Measurements from ENCODE around the gene M1AP. TPM values are rescaled to one million over a fixed set of nuclear protein-coding genes. Genes with fewer than 3 reads are reported as not detected.

Gene M1AP
- total RNA-seq, 1 donor from 2014 or later: 1.4 TPM

GRCh38 chr2:74569686-74570085 lies 78.4 kb downstream of the M1AP start:
- TF ChIP-seq CTCF (IDR thresholded peaks at IDR 0.05): no peak
- ATAC-seq: no peak

GRCh38 chr2:74567881-74568280 lies 80.2 kb downstream of the M1AP start:
- ATAC-seq (peak; percentile 83), DNase-seq (no peak)
- intact Hi-C loops (cut with DNase I): no loop called here
- H3K4me1 ChIP-seq: peaks cover 4% of the 10 kb centered on the region
- H3K9me3 ChIP-seq: no peaks in the 10 kb centered on the region
- no peak for TF ChIP-seq CTCF (IDR thresholded peaks at IDR 0.05)
- no peak overlapping the region for H3K4me3 ChIP-seq
- no peaks in the 10 kb centered on the region for H3K36me3 ChIP-seq
- H3K27me3 ChIP-seq: no peaks in the 10 kb centered on the region
- no peak overlapping the region for H3K27ac ChIP-seq

More at GRCh38 chr2:74569686-74570085, 78.4 kb downstream of the M1AP start:
- H3K4me1 ChIP-seq: peaks cover 16% of the 10 kb centered on the region
- DNase-seq: no peak
- no peaks in the 10 kb centered on the region for H3K36me3 ChIP-seq
- H3K27ac ChIP-seq: no peak overlapping the region
- no peak overlapping the region for H3K4me3 ChIP-seq
- intact Hi-C loops (cut with DNase I): no loop called here
- H3K9me3 ChIP-seq: no peaks in the 10 kb centered on the region
- no peaks in the 10 kb centered on the region for H3K27me3 ChIP-seq

GRCh38 chr2:74566754-74567085 lies 81.4 kb downstream of the M1AP start:
- Histone ChIP-seq H3K4me3 (no peak overlapping the region), H3K9me3 (no peaks in the 10 kb centered on the region), H3K27me3 (no peaks in the 10 kb centered on the region), H3K4me1 (peaks cover 4% of the 10 kb centered on the region), H3K27ac (no peak overlapping the region), H3K36me3 (no peaks in the 10 kb centered on the region)
- ATAC-seq (no peak), DNase-seq (no peak)
- TF ChIP-seq CTCF (IDR thresholded peaks at IDR 0.05): no peak
- intact Hi-C loops (cut with DNase I): no loop called here

GRCh38 chr2:74566076-74566753 lies 81.9 kb downstream of the M1AP start:
- no peak for TF ChIP-seq CTCF (IDR thresholded peaks at IDR 0.05)
- intact Hi-C loops (cut with DNase I): no loop called here
- H3K27ac ChIP-seq: no peak overlapping the region
- H3K4me1 ChIP-seq: peaks cover 4% of the 10 kb centered on the region
- DNase-seq: no peak
- H3K4me3 ChIP-seq: no peak overlapping the region
- no peaks in the 10 kb centered on the region for H3K27me3 ChIP-seq
- ATAC-seq: no peak
- H3K36me3 ChIP-seq: no peaks in the 10 kb centered on the region
- H3K9me3 ChIP-seq: no peaks in the 10 kb centered on the region

- Histone ChIP-seq H3K4me1 (peaks cover 4% of the 10 kb centered on the region), H3K27ac (no peak overlapping the region), H3K9me3 (no peaks in the 10 kb centered on the region), H3K4me3 (no peak overlapping the region), H3K27me3 (no peaks in the 10 kb centered on the region), H3K36me3 (no peaks in the 10 kb centered on the region)
- no peak for TF ChIP-seq CTCF (IDR thresholded peaks at IDR 0.05)
- ATAC-seq: no peak
- intact Hi-C loops (cut with DNase I): no loop called here
- no peak for DNase-seq
Observed at GRCh38 chr2:74564222-74564621, 83.9 kb downstream of the M1AP start.
